Activated CD4-positive, CD25-positive, alpha-beta regulatory T cell treated with anti-CD3 and anti-CD28 coated beads, Interleukin-2, amount 50 U/mL, for 72 hours (primary cell): ENCODE measurements around the gene PGLYRP4.
A peak's percentile ranks its signal among the peaks of the same experiment; 100 is the strongest.
"Not testable (repeated sequence)": the region's sequence is repeated elsewhere in the genome, so short reads cannot be mapped to it uniquely, and the experiment has no call there.

Source experiments
- DNase-seq: peaks from one replicate; pipeline ENCODE4 v3.0.0; 2021

Gene PGLYRP4

DNA sequence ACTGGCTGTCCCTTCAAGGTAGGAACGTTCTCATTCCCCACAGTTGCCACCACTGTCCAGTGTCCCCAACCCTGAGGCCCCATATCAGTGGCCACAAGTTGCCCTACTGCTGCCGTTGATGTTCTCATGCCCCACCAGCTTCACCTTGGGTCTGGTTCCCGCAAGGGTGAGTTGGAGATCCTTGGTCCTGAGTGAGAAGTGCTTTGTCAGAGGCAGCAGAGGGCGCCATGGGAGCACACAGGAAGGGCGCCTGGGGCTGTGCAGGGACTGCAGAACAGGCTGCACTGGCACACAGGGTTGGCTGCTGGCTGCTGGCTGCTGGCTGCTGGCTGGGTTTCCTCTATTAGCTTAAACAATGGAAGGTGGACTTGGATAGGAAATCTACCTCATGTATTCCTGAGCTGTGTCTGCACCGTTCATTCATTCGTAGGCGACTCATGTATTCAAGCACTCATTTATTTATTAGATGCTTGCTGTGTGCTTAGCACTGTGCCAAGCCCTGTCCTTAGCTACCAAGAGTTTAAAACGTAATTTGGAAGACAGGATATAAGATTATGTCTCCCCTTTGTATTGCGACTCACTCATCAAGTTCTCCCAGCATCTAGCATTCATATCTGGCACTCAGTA is 6.9 kb upstream of the PGLYRP4 start:
- DNase-seq = no peak

DNA sequence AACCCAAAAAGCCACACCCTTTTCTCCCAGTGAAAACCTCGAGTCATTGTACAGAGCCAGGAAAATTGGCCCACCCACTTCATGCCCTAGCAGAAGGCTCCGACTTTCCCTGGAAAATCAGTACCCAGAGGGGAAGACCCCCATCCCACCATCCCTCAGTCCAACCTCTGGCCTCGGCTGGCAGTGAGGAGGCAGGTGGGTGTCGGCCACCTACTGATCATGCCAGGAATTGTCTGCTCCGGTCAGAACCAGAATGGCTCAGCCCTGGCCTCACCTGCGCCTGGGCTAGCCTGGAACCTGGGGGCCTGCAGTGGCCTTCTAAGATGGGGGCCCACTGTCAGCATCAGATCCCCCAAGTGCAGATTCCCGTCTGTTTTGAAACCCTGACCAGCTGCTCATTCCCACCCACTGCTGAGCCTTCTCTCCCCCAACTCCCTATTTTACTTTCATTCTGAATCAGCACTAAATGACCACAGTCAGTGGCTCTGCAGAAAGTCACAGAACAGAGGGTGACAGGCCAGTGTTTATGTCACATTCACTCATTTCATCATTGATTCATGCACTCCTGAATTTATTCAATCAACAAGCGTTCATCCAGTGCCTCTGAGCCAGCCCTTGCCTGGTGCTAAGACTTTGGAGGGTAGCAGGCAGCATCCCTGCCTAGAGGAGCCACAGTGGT is 6.0 kb upstream of the PGLYRP4 start:
- no peak for DNase-seq

DNA sequence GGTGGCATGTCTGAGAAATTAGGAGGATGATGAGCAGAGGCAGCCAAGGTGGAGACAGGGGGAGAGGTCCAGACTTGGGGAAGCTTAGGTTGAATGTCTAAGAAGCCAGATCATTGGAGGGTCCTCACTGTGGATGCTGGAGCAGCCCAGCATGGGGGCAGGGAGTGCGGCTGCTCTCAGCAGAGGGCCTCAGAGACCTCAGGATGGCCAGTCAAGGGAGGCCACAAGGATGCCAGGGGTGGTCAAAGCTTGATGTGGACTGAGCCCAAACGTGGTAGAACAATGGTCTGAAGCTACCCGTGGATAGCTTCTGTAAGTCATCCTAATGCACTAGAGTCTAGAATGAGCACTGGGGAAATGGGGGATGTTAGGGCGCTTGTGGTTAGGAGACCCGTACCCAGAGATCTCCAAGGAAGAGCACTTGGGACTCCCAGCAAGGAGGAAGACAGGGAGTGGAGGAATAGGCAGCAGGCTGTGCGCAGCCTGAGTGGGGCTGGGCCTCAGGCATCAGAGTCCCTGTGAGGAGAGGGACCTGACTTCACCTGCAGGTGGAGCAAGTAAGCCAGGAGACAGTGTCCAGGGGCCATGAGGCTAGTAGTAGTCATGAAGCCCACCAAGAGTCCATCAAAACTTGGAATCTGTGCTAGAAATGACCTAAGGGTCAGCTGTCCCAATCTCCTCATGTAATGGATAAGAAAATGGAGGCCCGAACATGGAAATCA is 4.7 kb upstream of the PGLYRP4 start:
- no peak for DNase-seq

DNA sequence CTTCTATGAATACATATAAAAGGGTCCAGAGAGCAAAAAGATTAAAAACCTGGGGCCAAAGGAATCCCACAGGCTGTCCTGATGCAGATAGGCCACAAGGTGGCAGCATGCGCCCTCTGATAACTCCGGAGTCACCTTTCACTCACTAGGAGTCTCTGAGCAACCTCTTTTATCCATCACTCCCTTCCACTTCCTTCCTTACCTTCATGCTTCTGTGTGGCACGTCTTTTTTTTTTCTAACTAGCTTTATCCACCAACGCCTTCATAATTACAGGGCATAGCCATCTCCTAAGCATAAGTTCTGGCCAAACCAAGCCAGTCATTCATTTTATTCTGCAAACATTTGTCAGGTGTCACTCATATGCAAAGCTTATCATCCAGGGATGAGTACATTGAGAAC is 3.9 kb upstream of the PGLYRP4 start:
- DNase-seq = peak; percentile 63

DNA sequence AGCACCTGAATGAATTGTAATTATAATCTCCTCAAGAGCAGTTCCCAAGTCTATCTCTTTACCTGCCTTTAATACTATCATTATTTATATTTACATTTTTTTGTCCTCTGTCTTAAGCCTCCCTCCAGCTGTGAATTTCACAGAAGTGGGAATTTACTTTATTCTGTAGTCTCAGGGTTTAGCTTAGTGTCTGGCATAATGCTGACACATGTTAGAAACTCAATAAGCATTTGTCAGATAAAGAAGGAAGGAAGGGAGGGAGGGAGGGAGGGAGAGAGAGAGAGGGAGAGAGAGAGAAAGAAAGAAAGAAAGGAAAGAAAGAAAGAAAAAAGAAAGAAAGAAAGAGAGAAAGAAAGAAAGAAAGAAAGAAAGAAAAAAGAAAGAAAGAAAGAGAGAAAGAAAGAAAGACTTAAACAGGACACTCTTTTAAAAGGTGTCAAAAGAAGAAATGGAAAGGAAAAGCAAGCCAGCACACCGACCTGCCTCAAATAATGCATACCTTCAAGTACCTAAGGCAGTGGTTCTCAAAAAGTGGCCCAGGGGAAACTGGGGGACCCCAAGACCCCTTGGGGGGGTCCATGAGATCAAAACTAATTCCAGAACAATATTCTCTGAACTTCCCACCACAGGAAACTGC is 1.8 kb upstream of the PGLYRP4 start:
- DNase-seq = no peak

DNA sequence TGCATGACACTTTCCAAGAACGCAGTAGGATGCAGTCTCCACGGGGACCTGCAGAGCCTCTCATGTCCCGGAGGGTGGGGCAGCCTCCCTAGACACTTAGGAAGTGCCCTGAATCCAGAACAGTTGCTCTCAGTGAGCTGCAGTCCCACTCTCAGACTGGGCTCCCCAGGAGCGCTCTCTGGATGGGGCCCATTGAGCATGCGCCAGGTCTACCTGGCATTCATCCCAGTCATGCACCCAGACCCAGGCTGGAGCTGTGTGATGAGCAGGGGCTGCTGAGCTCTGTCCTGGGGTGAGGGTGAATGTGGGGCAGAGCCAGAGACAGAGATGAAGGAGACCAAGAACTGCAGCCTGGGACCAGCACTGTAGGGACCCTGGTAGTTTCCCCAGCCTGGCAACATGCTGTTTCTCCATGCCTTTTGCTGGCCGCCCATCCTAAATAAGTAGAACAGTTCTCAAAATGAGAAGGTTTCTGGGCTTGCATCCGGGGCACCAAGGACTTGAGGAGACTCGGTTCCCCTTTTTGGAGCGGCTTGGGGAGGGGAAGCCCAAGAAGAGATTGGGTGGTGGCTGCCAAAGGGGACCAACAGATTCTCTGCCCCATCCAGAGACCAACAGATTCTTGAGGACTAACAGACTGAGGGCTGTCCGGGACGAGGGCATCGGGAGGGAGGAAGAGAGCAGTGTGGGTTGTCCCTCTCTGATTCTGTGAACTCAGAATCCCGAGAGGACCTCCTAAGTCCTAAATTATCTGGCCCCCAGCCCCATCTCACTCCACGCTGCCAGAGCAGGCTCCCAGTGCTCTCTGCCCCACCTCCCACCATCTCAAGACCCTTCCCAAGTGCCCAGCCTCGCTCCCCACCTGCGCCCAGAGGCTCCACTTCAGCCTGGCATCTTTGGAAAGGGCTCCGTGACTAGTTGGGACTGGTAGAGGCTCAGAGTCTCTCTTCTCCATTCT is 1.0 kb upstream of the PGLYRP4 start:
- DNase-seq = no peak

DNA sequence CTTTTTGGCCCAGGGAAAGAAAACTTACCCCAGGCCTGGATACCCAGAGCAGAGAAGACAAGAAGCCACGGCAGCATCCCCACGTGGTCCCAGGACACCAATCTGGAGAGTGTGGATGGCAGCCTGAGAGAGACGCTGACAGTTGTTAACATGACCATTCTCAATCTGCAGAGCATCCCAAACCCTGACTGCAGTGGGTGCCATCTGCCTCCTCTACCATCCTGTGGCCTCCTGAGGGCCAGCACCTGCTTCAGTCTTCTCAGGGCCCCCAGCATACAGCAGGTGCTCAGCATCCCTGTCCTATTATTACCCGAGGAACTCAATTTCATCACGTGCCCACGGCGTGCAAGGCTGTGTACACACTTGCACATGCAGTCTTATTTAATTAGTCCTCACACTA is 785 bp downstream of the PGLYRP4 start:
- DNase-seq = no peak

DNA sequence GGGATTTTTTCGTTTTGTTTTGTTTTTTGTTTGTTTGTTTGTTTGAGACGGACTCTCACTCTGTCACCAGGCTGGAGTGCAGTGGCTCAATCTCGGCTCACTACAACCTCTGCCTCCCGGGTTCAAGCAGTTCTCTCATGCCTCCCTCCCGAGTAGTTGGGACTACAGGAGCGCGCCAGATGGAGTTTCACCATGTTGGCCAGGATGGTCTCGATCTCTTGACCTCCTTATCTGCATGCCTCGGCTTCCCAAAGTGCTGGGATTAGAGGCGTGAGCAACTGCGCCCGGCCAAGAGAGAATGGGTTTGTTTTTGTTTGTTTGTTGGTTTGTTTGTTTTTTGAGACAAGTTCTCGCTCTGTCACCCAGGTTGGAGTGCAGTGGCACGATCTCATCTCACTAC is 1.6 kb downstream of the PGLYRP4 start:
- not testable (repeated sequence) for DNase-seq

DNA sequence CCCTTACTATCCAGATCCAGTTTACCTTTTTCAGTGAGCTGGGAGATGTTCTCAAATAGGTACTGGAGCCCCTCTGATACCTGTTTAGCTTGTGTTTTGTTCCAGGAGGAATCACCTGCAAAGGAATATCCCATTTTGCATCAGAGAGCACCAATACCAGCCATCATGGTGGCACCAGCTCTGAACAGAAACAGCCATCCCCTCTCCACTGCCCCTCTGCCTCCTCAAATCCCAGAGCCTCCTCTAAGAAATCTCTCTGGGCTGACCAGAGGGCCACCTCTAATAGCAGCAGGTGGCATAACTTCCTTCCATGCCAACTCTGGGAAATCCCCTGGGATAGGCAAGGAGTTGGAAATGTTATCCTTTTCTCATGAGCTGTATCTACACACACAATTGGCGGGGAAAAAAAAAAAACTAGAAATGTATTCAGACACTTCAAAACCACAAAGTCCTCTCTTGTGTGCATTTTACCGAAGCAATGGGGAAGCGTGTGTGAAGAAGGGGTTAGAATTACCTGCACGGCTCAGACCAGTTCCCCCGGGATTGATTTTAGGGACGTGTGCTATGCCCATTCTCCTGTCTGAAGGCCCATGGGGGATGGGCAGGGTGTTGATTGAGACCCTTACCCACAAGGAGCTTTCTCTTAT is 2.4 kb downstream of the PGLYRP4 start:
- DNase-seq = no peak

DNA sequence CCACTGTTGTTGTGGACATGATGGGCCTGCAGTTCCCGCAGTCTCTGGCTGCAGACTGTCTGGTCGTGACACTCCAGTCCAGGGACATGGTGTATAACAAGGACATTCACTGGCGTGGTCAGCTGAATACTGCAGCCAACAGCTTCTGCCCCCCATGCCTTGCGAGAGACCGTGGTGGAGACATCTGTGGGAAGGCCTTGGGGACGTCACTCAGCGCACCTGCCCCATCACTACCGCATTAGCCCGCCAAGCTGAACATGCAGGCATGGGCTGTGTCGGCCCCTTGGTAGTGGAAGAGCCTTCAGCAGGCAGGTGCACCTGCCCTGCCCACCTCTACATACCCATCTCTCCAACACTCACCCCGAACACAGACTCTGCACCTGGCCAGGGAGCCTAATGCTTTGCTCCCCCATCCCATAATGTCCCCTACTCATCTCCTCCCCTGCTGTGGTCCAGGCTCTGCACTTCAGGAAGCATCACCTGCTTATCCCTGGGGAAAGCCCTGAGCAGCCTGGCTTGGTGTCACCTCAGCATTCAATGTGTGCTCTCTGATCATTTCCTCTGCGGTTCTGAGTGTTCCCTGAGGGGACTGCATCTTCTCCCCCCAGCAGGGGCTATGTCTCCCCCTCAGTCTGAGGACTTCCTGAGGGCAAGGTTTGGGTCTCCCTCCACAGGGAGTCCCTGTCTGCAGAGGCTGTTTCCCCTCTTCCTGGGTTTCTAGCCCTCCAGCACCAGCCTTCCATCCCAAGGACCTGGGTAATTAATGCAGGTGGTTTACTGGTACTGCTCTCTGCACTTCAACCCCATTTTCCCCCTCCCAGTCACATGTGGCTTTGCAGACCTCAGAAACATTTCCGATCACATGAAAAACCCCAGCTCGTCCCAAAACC is 3.2 kb downstream of the PGLYRP4 start:
- no peak for DNase-seq

DNA sequence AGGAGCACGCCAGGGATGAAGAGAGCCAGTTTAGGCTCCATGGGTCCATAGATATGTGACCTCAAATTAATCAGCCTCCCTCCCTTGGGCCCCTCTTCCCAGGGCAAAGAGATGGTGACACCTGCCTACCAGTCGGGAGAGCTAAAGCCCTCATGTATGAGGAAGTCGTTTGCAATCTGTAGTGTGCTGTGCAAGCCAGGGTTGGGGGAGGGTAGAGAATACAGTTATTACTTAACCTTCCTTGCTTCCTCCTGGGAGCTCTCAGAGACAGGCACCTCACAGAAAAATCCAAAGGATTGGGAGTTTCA is 4.0 kb downstream of the PGLYRP4 start:
- DNase-seq = no peak

DNA sequence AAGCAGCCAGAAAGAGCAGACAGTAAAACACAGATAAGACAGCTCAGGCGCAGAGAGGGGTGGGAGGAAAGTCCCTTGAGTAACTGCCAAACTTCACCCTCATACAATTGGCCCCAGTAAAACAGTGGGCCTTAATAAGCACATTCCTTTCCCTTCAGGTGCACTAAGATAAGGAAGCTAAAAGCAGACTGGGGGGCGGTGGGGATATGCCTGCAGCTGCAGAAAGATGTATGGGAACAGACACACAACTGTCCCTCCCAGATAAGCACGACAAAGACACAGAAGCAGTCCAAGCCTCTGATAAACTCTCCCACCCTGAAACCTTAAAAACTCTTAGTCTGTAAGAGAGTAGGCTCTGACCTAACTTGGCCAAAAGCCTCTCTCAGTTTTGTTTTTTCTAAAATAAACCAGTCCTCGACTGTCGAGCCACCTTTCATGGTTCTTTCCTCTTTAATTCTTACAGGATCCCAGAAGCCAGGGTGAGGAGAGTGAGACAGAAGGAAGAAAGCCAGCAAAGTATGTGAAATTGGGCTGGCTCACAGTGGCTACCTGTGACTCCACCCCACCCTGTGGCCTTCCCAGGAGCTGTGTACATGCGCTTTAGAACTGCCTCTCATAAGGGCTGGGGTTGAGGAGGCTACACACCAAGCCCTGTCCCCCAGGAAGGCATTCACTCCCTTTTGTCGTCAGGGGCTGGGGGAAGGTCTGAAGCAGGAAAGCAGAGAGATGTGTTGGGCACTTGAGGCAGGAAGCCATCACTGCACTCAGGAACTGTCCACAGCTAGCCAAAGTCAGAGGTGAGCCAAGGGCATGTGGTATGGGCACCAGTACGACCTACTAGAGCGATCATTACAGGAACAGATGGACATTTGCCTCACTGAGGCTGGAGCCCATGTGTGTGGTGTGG is 4.6 kb downstream of the PGLYRP4 start:
- no peak for DNase-seq

DNA sequence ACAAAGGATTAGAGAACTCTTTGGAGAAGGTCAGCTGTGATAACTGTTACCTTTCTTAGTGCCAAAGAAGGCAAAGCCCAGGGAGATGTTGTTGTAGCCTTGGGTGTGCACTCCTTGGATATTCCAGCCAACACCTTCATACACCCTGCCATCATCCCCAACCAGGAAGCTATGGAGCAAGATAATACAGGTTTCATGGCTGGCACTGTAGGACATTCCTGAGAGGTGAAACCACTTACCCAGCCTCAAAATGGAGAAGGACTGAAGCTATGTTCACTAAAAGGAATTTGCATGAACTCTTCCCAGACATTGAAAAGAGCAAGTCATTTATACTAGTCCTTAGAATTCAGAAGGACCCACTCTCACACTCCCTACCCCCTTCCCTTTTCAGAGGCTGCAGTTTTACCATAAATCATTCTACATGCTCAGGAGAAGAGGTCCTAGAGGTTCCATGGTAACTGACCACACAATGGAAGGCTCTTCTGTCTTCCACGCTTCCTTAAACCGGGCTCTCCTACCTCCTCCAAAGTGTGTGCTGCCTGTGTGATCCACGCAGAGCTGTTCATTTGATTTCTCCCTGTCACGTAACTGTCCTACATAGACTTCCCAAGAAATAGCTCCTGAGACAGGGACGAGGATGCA is 5.5 kb downstream of the PGLYRP4 start:
- DNase-seq = no peak

DNA sequence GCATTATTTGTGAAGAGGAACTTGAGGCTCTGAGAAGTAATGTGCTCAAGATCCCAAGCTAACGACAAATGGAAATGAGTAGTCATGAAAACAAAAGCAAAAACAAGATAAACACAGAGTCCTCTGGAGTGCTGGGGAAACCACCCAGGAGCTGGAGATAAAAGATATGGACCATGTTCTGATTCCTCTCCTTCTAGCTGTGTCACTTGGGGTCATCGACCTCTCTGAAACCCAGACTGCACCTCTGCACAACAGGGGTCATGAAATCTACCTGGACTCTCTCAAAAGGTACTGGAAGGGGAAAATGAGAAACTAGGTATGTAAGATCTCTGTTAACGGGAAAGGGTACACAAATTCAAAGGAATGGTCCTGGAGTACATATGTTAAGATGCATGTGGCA is 6.5 kb downstream of the PGLYRP4 start:
- no peak for DNase-seq

DNA sequence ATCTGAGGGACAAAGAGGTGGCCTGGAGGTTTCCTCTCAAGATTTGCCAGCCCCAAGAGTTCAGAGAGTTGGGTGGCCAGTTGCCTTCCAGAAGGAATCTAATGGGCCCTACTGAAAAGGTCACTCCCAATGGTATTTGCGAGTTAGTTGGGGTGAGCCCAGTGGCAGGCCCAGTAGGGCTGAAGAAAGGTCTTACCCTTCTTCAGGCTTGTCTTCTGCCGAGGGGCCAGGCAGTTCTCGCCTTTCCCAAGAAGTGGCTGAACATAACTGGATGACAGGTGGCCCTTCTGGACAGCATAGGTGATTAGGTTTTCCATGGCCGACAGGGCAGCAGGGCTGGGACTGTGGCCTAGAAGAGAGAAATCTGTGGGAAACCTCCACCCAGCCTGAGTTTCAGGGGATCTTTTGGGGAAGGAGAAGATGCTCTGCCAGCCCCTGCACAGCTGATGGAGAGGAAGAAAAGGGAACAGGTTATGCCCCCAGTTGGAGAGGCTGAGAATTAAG is 7.2 kb downstream of the PGLYRP4 start:
- DNase-seq = no peak

DNA sequence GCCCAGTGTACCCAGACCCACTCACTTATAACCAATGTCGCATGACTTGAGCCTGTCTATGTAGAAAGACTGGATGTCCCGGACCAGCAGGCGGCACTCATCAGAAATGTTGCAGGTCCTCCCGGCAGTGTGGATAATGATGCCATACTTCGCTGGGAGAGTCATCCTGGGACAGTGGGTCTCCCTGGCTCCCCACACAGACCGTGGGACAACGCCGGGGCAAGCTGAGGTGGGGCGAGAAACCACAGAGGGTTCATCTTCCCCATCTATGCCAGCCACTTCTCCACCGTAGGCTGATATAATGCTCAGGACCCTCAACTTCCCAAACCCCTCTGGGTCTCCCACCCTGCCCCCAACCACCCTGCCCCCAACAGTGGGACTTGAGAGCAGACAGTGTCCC is 8.3 kb downstream of the PGLYRP4 start:
- DNase-seq = no peak

DNA sequence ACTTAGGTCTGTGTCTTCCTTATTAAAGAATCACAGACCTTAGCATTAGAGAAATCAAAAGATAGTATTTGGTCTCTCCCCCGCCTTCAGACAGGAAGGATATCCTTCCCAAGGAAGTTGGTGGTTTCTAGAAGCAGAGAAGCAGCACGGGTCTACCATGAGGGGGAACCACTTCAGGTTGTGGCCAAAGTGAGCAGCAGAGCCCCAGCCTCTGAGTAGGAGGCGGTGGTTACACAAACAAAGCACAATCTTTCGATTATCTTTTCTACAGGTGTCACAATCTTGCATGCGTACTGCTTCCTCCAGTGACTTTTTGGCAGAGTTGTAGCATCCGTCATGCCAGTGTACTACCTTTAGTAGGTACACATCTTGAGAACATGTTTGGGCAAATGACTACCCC is 8.8 kb downstream of the PGLYRP4 start:
- no peak for DNase-seq

DNA sequence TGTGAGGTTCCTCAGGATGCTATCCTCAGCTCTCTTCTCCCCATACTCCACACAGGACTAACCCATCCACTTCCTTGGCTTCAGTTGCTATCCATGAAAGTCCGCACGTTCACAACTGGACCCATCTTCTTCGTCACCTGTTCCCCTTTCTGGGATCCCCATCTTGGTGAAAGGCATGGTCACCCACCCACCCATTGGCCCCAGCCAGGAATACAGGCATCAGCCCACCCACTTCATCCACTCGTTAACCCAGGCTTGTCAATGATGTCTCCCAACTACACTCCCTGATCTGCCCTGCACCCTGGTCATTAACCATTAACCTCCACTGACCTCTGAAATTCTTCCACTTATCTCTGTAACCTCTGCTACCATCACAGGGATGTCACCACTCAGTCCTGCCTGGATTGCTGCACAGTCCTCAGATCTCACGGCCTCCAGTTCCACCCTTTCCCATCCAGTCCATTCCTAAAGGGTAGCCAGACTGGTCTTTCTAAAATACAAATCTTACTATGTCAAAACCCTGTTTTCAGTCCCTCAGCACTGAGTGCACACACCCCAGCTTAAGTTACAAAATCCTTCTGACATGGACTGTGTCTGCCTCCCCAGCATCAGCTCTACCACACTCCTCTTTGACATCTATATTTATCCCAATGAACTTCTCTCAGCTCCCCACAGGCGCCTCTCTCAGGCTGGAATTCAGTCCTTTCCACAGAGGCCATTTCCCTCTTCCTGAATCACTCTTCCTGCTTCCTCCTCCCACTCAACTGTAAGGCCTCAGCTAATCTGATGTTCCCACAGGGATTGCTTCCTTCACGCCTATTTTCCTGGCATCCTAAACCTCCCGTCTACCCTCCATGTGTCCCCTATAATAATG is 10.4 kb downstream of the PGLYRP4 start:
- no peak for DNase-seq
